HG02763 (cell line): ENCODE measurements around the gene ADGRV1.

ENCODE experiments used
- ATAC-seq: cut with Tn5 transposase; IDR thresholded peaks from one replicate; pipeline ENCODE4 v1.9.1; 2021; ENCODE audit warnings: mild to moderate bottlenecking, moderate library complexity; ENCODE audit not compliant: unreplicated experiment

The ADGRV1 gene

GRCh38 chr5:90558344-90559192, at the start of gene ADGRV1:
Gene ADGRV1 (plus strand): TSS chr5:90558797. CDS start chr5:90558896, 99 bp downstream.
- no peak for ATAC-seq

- ATAC-seq = no peak
Measured at GRCh38 chr5:90510438-90510837, 48.2 kb upstream of the ADGRV1 start.

- ATAC-seq = no peak
Measured at GRCh38 chr5:90514520-90514919, 44.1 kb upstream of the ADGRV1 start.

GRCh38 chr5:90518661-90519060, 39.9 kb upstream of the ADGRV1 start:
- ATAC-seq = no peak

GRCh38 chr5:90519081-90519480, 39.5 kb upstream of the ADGRV1 start:
- ATAC-seq = no peak

GRCh38 chr5:90528601-90529193, 29.9 kb upstream of the ADGRV1 start:
- ATAC-seq = no peak

GRCh38 chr5:90529194-90529938, 29.2 kb upstream of the ADGRV1 start, which contains the start of gene LYSMD3:
Gene LYSMD3 (minus strand): TSS chr5:90529584. CDS start chr5:90525289, 4,295 bp downstream.
- peak; percentile 94 for ATAC-seq

- peak; percentile 48 for ATAC-seq
Measured at GRCh38 chr5:90529939-90530677, 28.5 kb upstream of the ADGRV1 start.

GRCh38 chr5:90530736-90531487, 27.7 kb upstream of the ADGRV1 start:
- ATAC-seq = no peak

GRCh38 chr5:90533794-90534193, 24.8 kb upstream of the ADGRV1 start:
- ATAC-seq = no peak

- no peak for ATAC-seq
Measured at GRCh38 chr5:90534922-90535321, 23.7 kb upstream of the ADGRV1 start.

GRCh38 chr5:90542827-90543519, 15.6 kb upstream of the ADGRV1 start:
- no peak for ATAC-seq

- ATAC-seq = no peak
Measured at GRCh38 chr5:90545511-90545910, 13.1 kb upstream of the ADGRV1 start.

GRCh38 chr5:90546216-90546837, 12.3 kb upstream of the ADGRV1 start:
- no peak for ATAC-seq

GRCh38 chr5:90547072-90547536, 11.5 kb upstream of the ADGRV1 start:
- no peak for ATAC-seq

- ATAC-seq = no peak
Measured at GRCh38 chr5:90548069-90548593, 10.5 kb upstream of the ADGRV1 start.

GRCh38 chr5:90549223-90549622, 9.4 kb upstream of the ADGRV1 start:
- no peak for ATAC-seq

GRCh38 chr5:90549729-90550275, 8.8 kb upstream of the ADGRV1 start:
- ATAC-seq = no peak
